ENCODE data around the gene PIM2.

Gene PIM2

GRCh38 chrX:48958635-48959094 lies 39.8 kb upstream of the PIM2 start:
- Histone ChIP-seq H3K79me2 (ENCODE audit: insufficient read depth, low read length) (peaks cover 35% of the 10 kb centered on the region), H3K9ac (ENCODE audit: low read depth, low read length, poor library complexity, severe bottlenecking) (peak overlapping the region; percentile 83), H3K9me3 (ENCODE audit: insufficient read depth, low read depth, low read length) (no peaks in the 10 kb centered on the region), H4K20me1 (ENCODE audit: insufficient read depth, low read length, poor library complexity, severe bottlenecking) (peaks cover 27% of the 10 kb centered on the region), H3K36me3 (ENCODE audit: insufficient read depth, low read length) (no peaks in the 10 kb centered on the region), H3K27me3 (ENCODE audit: insufficient read depth, low read length, poor library complexity, severe bottlenecking) (no peaks in the 10 kb centered on the region), H3K4me1 (ENCODE audit: insufficient read depth, low read length, poor library complexity, severe bottlenecking) (peaks cover 20% of the 10 kb centered on the region), H3F3A (ENCODE audit: low read depth) (no peaks in the 10 kb centered on the region), H3K4me3 (ENCODE audit: low read length, poor library complexity, severe bottlenecking) (peak overlapping the region; percentile 79), H3K4me2 (ENCODE audit: low read depth, low read length, poor library complexity, severe bottlenecking) (peak overlapping the region; percentile 95), H2AFZ (ENCODE audit: low read length) (peak overlapping the region; percentile 70), H3K9me2 (replicated peaks; ENCODE audit: low read depth, low read length) (no peaks in the 10 kb centered on the region)
- TF ChIP-seq EZH2phosphoT487 (IDR thresholded peaks at IDR 0.05; ENCODE audit: borderline replicate concordance): no peak
- no peak for TF ChIP-seq CTCF (conservative IDR thresholded peaks at IDR 0.05; ENCODE audit: low read length)

DNA sequence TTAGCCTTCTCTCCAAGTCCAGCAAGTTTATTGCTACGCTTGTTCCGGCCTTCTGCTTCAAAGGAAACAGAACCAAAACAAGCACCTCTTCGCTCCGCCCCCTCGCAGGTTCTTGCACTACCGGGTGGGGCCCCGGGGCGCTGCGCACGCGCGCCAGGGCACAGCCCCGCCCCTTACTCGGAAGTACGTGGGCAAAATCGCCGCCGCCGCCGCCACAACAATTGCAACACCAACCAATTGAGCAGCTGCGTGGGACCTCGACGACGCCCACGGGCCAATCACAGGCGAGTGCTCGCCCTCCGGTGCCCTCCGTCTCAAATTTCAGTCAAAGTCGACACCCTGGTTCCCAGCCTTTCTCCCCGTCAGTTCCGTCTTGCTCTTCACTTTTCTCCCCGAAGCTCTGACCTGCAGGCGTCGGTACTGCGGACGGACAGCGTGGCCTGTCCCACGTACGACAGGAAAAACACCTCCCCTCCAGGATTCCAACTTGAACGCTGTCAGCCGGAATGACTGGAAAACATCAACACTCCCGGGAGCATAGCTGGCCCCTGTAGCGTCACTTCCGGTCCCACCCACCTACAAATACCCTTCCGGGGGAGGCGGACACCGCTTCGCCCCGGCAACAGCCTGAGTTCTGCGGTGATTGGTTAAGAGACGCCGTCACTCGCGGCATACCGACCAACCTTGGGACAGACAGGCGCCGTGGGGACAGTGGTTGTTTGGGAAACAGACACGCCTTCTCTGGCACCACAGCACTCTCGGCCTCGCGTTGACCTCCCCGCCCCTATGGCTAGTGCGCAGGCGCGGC lies 39.2 kb upstream of the PIM2 start:
- TF ChIP-seq CTCF (conservative IDR thresholded peaks at IDR 0.05; ENCODE audit: low read length): no peak
- no peak for TF ChIP-seq EZH2phosphoT487 (IDR thresholded peaks at IDR 0.05; ENCODE audit: borderline replicate concordance)
- peak overlapping the region; percentile 95 for H3K4me2 ChIP-seq (ENCODE audit: low read depth, low read length, poor library complexity, severe bottlenecking)
- peak overlapping the region; percentile 83 for H3K9ac ChIP-seq (ENCODE audit: low read depth, low read length, poor library complexity, severe bottlenecking)
- no peaks in the 10 kb centered on the region for H3F3A ChIP-seq (ENCODE audit: low read depth)
- H3K4me3 ChIP-seq (ENCODE audit: low read length, poor library complexity, severe bottlenecking): peak overlapping the region; percentile 79
- H2AFZ ChIP-seq (ENCODE audit: low read length): peak overlapping the region; percentile 70
- H4K20me1 ChIP-seq (ENCODE audit: insufficient read depth, low read length, poor library complexity, severe bottlenecking): peaks cover 27% of the 10 kb centered on the region
- H3K27me3 ChIP-seq (ENCODE audit: insufficient read depth, low read length, poor library complexity, severe bottlenecking): no peaks in the 10 kb centered on the region
- no peaks in the 10 kb centered on the region for H3K9me3 ChIP-seq (ENCODE audit: insufficient read depth, low read depth, low read length)
- H3K79me2 ChIP-seq (ENCODE audit: insufficient read depth, low read length): peaks cover 41% of the 10 kb centered on the region
- no peaks in the 10 kb centered on the region for H3K36me3 ChIP-seq (ENCODE audit: insufficient read depth, low read length)
- peaks cover 23% of the 10 kb centered on the region for H3K4me1 ChIP-seq (ENCODE audit: insufficient read depth, low read length, poor library complexity, severe bottlenecking)
- H3K9me2 ChIP-seq (replicated peaks; ENCODE audit: low read depth, low read length): no peaks in the 10 kb centered on the region

DNA sequence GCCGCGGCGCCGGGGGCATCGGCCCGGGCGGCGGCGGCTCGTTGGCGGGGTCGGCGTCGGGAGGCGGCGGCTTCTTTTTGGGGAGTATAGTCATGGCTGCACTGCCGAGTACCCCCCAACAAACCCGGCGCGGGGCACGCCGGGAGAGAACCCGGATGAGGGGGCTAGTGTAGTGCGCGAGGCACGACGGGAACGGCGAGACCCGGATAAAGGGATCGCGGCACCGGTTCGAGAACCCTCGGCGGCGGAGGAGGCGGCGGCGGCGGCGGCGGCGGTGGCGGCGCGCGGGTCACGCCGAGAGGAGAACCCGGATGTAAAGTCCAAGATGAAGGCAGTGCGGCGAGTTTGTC lies 38.6 kb upstream of the PIM2 start, which contains the start of gene OTUD5:
OTUD5 (minus strand) TSS at position 131 of the 350 bp plus-strand sequence; CDS start at position 94, 37 bp downstream.
- no peaks in the 10 kb centered on the region for H3K9me3 ChIP-seq (ENCODE audit: insufficient read depth, low read depth, low read length)
- H3K36me3 ChIP-seq (ENCODE audit: insufficient read depth, low read length): no peaks in the 10 kb centered on the region
- H2AFZ ChIP-seq (ENCODE audit: low read length): peak within 1 kb of the TSS; percentile 70
- H4K20me1 ChIP-seq (ENCODE audit: insufficient read depth, low read length, poor library complexity, severe bottlenecking): peaks cover 27% of the 10 kb centered on the region
- peak within 1 kb of the TSS; percentile 95 for H3K4me2 ChIP-seq (ENCODE audit: low read depth, low read length, poor library complexity, severe bottlenecking)
- no peaks in the 10 kb centered on the region for H3K27me3 ChIP-seq (ENCODE audit: insufficient read depth, low read length, poor library complexity, severe bottlenecking)
- peak within 1 kb of the TSS; percentile 79 for H3K4me3 ChIP-seq (ENCODE audit: low read length, poor library complexity, severe bottlenecking)
- peaks cover 23% of the 10 kb centered on the region for H3K4me1 ChIP-seq (ENCODE audit: insufficient read depth, low read length, poor library complexity, severe bottlenecking)
- H3F3A ChIP-seq (ENCODE audit: low read depth): no peaks in the 10 kb centered on the region
- H3K9me2 ChIP-seq (replicated peaks; ENCODE audit: low read depth, low read length): no peaks in the 10 kb centered on the region
- TF ChIP-seq CTCF (conservative IDR thresholded peaks at IDR 0.05; ENCODE audit: low read length): no peak
- no peak for TF ChIP-seq EZH2phosphoT487 (IDR thresholded peaks at IDR 0.05; ENCODE audit: borderline replicate concordance)
- H3K9ac ChIP-seq (ENCODE audit: low read depth, low read length, poor library complexity, severe bottlenecking): peak within 1 kb of the TSS; percentile 83
- H3K79me2 ChIP-seq (ENCODE audit: insufficient read depth, low read length): peaks cover 47% of the 10 kb centered on the region
